HPDE6-E6E7 (cell line): ENCODE measurements around the gene PGP.

ENCODE experiments used
- DNase-seq: peaks from one replicate; pipeline ENCODE4 v3.0.0; 2011; ENCODE audit warnings: missing footprints; ENCODE audit errors: extremely low spot score

PGP gene

DNA sequence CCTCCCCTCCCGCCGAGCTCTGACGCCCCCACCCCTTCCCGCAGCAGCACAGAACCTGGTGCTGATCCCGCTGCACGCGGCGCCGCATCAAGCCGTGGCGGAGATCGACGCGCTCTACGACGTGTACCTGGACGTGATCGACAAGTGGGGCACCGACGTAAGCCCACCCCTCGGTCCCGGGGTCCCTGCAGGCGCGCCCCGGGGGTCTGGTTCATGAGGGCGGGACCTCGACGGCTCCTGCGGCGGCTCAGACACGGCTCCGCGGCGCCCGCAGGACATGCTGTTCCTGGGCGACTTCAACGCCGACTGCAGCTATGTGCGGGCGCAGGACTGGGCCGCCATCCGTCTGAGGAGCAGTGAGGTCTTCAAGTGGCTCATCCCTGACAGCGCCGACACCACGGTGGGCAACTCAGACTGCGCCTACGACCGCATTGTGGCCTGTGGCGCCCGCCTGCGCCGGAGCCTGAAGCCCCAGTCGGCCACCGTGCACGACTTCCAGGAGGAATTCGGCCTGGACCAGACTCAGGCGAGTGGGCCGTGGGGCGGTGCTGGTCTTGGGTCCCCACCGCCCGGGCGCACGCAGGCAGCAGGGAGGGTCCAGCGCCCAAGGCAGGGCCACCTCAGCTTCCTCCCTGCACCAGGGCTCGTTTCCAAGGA is 23.0 kb upstream of the PGP start:
- no peak for DNase-seq

DNA sequence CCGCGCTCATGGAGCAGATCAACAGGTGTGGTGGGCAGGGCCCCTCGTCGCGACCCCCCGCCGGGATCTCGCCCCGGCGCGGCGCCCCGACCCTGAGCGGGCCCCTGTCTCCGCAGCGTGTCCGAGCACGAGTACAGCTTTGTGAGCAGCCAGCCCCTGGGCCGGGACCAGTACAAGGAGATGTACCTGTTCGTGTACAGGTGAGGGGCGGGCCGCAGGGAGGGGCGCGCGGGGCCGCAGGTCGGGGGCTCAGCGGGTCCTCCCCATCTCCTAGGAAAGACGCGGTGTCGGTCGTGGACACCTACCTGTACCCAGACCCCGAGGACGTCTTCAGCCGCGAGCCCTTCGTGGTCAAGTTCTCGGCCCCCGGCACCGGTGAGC is 22.5 kb upstream of the PGP start:
- no peak for DNase-seq

DNA sequence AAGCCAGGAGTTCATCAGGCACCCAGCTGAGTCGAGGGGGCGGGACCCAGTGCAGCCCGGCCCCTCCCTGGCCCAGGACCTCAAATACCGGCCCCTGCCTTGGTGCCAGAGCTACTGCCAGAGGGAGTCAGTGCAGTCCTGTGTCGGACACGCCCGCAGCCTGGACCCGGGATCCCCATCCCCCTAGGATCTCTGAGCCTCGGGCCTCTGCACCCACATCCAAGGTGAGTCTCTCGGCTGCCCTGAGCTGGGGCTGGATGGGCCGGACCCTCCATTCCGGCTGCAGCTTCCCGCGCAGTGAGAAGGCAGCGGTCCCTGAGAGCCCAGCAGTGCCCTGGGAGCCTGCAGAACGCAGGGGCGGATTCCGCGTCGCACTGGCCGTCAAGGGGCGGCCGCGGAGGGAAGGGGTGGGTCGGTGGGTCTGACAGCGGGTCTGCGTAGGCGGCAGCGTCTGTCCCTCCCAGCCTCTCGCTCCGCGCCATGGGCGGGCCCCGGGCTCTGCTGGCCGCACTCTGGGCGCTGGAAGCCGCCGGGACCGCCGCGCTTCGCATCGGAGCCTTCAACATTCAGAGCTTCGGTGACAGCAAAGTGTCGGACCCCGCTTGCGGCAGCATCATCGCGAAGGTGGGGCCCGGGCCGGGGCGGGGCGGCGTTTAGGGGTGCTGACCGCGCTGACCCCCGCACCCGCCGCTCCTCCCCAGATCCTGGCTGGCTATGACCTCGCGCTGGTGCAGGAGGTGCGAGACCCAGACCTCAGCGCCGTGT is 21.9 kb upstream of the PGP start, which contains the start of gene DNASE1L2:
Gene DNASE1L2 (plus strand): TSS at position 108 of the 765 bp plus-strand sequence. CDS start 373 bp downstream, at position 481.
- no peak for DNase-seq

DNA sequence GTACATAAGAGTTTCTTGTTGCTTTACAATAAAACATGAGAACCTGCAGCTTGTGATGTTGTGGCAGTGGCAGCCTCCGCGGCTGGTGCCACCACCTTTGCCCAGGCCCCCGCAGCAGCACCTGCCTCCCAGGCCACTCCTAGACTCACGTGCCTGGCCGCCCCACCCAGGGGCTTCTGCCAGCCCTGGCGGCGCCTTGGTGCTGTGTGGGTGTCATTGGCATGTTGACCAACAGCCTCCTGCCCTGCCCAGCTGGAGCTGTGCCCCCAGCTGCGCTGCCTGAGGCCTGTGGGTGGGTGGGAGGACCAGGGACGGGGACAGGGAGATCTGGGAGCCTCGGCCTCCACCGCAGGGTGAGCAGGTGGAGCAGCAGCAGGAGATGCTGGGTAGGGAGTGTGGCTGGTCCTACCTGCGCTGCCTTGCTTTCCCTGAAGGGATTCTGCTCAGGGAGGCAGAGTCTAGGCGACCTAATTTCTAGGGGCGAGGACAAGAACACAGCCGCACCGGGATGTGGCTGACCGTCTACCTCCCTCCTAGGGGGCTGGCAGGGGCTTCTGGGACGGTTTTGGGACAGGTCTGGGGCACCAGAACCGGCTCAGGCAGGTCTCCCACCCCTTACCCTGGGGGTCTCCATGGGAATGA is 21.2 kb upstream of the PGP start:
- DNase-seq, result no peak

DNA sequence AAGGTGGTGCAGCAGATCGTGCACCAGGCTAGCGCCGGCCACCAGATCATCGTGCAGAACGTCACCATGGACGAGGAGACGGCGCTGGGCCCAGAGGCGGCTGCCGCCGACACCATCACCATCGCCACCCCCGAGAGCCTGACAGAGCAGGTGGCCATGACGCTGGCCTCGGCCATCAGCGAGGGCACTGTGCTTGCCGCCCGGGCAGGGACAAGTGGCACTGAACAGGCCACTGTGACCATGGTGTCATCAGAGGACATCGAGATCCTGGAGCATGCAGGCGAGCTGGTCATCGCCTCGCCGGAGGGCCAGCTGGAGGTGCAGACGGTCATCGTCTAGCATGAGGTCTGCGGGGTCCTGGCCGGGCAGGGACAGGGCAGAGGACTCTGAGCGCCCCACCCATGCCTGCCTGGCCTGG is 20.6 kb upstream of the PGP start:
- DNase-seq, result no peak

DNA sequence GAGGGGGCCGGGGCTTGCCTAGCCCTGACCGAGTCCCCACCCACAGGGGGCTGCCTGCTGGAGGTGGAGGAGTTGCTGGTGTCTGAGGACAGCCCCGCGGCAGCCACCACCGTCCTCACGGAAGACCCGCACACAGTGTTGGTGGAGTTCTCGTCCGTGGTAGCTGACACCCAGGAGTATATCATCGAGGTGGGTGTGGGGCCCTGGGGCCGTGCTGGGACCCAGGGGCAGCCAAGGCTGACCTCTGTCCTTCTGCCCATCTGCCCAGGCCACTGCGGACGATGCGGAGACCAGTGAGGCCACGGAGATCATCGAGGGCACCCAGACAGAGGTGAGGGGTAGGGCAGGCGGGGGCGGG is 20.2 kb upstream of the PGP start:
- no peak for DNase-seq

DNA sequence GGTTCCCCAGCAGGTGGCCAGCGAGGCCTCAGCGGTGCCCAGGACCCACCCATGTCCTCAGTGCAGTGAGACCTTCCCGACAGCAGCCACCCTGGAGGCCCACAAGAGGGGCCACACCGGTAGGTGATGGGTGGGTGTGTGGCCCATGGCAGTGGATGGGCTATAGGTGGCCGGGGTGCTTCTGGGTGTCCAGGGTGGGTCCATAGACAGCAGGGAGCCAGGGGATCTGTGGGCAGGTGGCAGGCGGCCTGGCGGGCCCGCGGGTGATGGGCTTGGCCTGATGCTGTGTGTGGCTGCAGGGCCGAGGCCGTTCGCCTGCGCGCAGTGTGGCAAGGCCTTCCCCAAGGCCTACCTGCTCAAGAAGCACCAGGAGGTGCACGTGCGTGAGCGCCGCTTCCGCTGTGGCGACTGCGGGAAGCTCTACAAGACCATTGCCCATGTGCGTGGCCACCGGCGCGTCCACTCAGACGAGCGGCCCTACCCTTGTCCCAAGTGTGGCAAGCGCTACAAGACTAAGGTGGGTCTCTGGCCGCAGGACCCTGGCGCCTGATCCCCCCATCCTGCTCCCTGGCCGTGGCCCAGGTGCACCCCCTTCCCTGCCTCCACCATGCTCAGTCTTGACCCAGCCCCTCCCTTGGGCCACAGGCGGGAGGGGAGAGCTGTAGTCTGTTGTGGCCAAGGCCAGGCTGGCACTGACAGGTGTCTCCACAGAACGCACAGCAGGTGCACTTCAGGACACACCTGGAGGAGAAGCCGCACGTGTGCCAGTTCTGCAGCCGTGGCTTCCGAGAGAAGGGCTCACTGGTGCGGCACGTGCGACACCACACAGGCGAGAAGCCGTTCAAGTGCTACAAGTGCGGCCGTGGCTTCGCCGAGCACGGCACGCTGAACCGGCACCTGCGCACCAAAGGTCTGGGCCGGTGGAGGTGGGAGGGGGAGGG is 19.5 kb upstream of the PGP start:
- no peak for DNase-seq

DNA sequence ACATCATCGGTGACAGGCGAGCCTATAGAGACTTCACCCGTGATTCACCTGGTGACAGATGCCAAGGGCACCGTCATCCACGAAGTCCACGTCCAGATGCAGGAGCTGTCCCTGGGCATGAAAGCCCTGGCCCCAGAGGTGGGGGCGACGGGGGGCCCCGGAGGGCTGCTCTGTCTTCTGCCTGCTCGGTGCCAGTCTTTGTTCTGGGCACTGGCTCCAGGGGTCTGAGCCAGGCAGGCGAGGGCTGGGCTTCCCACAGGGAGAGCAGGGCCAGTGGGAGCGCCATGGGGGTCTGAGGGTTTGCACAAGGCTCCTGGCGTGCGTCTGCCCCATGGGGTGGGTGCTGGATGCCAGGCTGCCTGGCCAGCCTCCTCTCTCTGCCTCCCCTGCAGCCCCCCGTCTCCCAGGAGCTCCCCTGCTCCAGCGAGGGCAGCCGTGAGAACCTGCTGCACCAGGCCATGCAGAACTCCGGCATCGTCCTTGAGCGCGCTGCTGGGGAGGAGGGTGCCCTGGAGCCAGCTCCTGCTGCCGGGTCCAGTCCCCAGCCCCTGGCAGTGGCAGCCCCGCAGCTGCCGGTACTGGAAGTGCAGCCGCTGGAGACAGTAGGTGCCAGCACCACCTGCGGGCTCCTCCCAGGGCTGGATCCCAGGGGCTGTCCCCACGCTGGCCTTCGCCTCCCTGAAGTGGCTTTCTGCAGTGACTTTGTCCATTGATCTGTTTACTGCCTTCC is 18.6 kb upstream of the PGP start:
- no peak for DNase-seq

DNA sequence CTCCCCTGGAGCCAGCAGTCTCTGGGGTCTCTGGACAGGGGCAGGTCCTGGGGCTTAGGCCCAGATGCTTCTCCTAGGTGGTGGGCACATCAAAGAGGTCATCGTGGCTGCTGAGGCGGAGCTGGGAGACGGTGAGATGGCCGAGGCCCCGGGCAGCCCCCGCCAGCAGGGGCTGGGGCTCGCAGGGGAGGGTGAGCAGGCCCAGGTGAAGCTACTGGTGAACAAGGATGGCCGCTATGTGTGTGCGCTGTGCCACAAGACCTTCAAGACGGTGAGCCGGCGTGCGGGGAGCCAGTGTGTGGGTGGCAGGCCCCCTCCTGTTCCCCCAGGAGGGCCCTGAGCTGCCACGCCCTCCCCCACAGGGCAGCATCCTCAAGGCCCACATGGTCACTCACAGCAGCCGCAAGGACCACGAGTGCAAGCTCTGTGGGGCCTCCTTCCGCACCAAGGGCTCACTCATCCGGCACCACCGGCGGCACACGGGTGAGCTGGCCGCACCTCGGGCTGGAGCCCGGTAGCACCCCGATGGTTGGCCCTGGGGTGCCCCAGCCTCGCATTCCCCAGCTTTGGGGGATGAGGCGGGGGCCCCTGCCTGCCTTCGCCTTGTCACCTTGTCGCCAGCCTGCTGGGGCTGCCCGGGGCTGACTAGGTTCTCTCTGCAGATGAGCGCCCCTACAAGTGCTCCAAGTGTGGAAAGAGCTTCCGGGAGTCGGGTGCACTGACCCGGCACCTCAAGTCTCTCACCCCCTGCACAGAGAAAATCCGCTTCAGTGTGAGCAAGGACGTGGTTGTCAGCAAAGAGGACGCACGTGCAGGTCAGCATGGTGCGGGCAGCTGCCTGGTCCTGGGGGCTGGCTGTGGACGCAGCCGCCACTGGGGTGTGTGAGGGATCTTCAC is 17.7 kb upstream of the PGP start:
- no peak for DNase-seq

DNA sequence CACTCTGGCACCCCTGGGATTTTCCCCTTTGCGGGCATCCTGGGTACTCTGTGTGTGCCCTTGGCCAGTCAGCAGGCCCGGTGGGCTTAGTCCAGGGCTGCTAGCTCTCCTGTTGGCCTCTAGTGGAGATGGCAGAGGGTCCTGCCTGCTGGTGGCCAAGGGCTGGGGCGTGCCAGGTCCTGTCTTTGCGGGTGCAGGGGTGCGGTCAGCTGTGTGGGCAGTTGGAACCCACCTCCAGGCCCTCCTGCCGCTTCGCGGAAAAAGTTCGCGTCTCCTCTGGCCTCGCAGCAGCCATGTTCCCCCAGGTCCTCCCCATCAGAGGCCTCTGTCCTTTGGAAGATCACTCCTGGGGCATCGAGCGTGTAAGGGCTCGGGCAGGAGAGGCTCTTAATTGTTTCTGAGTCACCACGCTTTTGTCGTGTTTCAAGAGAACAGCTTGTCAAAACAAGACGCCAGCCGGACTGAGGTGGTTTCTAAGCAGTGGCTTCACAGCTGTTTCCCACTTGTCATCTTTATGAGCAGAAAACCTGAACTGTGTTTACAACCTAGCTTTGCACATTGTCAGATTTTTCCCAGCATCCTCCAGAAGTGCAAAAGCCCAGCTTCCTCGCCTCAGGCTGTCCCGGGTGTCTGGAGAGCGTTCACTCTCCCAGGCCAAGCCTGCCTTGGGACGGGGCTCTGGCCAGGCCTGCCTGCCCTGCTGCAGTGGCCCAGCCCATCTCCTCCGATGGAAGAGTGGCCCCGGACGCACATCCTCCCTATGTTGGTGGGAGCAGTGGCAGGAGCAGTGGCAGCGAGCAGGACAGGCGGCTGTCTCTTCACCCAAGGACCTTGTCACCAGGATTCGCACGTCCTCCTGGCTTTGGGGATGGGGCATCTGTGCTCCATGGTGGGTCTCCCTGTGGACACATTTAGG is 16.6 kb upstream of the PGP start:
- DNase-seq, result no peak

DNA sequence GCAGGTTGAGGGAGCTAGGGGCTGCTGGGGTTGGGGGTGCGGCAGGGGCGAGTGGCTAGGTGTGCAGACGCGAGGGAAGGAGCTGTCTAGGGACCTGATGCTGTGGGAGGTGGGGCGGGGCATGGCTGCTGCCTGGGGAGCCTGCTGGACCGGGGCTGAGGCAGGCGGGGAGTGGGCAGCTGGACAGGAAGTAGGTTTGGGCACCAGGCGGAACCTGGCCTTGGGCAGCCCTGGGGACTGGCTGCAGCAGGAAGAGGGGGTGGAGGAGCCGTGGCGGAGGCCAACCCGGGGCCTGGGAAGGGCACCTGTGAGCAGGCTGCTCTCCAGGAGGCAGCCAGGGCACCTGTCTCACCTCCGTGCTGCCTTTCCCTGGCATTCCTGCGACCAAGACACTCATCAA is 15.7 kb upstream of the PGP start:
- DNase-seq, result no peak

DNA sequence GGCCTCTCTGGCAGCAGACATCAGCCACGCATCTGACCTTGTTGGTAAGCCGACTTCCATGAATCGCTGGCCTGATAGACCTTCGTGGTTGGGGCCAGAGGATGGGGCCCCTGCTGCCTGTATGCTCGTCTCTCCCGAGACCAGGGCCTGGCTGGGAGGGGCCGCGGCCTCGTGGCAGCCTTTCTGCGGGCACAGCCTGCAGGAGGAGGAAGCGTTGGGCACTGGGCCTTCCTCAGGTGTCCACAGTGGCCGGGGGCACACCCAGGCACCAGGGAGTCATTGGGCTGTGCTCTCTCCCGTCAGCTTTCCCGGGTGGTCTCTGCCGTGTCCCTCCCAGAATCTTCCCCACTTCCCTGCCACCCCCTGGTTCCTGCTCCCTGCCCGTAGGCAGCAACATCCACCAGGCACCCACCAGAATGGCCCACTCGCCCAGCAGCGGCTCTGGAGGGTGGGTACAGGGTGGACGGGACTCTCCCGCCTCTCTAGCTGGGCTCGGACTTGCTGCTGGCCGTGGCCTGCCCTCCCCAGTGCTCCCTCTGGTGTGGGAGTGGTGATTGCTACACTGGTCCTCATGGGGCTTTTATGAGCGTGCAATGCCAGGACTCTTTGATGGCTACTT is 15.1 kb upstream of the PGP start:
- no peak for DNase-seq

DNA sequence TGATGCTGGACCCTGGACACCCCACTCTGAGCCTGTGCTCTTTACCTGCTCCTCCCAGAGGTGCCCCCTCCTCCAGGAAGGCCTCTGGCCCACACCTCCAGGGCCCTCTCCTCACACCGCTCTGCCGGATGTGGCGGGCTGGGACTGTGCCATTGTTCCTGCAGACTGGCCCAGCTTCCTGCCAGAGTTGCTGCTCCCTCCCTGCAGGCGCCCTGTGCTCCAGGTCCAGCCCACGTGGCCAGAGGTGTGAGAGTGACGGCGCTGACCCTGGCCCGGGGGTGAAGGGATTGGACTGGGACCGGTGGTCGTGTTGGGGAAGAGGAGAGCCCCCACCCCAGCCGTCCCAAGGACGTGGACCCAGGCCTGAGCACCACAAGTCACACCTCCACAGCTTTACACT is 14.5 kb upstream of the PGP start:
- no peak for DNase-seq

DNA sequence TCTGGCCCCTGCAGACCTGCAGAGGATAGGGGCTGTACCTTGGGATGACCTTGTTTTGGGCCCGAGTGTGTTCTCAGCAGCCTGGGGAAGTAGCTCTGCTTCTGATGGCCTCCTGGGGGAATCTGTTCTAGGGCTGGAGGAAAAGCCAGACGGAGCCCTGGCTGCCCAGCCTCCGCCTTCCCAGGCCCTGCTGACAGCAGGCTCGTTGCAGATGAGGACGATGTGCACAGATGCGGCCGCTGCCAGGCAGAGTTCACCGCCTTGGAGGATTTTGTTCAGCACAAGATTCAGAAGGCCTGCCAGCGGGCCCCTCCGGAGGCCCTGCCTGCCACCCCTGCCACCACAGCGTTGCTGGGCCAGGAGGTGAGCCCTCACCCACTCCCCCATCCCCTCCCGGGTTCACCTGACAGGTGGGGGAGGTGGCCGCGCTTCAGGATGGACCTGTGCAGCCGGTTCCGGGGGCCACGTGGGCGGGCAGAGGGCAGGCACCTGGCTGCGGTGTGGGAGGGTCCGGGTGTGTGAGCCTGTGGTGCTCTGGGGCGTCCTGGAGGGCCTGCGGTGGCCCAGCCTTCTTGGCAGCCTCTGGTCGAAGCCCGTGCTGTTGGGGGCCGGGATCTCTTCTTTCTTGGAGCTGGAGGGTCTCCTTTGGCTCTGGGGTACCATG is 13.7 kb upstream of the PGP start:
- DNase-seq, result no peak

DNA sequence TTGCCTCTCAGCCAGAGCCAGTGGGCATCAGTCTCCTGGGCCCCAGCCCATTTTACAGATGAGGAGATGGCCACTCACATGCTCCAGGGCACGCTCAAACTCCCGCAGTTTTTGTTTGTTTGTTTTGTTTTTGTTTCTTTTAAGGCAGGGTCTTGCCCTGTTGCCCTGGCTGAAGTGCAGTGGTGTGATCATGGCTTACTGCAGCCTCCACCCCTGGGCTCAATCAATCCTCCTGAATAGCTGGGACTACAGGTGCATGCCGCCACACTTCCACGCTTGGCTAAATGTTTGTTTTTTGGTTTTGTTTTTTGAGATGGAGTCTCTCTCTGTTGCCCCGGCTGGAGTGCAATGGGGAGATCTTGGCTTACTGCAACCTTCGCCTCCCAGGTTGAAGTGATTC is 12.3 kb upstream of the PGP start:
- no peak for DNase-seq

DNA sequence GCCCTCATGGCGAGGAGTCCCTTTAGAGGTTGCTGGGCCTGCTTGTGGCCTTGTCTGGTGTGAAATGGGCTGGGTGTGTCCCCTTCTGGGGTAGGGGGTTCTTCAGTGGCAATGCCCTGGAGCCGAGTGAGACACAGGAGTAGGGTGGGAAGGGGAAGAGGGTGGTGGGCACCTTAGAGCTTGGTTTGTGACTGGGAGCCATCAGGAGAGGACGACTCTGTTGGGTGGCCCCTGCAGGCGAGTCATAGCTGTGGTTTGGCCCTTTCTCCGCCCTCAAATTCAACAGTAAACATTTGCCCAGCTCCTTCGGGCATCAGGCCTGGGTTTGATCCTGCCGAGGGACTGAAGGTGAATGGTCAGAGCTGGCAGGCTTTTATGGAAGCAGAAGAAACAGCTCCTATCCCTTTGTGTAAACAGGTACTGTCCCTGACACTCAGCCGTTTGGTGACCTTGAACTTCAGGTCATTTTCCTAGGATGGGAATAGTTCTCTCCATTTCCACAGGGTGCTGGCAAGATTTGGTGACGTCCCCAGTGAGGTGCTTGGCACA is 11.7 kb upstream of the PGP start:
- no peak for DNase-seq

DNA sequence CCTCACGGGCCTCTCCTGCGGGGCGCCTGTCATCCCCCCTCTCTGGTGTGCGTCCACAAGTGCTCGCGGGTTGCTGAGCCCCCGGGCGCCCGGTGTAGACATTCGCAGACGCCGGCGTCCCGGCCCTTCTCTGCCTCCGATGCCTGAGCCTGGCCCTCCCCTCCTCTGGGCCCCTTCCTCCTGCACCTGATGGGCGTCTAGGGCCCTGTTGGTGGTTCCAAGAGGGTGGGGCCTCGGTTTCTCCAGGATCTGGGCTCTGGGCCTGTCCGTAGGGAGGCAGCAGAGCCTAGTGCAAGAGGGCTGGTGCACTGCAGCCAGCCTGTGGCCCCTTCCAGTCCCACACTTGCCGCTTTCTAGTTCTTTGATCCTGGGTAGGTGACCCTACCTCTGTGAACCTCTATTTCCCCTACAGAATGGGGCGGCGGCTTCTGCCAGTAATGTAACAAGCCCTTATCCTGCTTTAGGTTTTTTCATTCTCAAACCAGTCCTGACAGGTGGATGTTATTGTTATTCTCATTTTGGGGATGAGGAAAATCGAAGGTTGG is 9.4 kb upstream of the PGP start:
- no peak for DNase-seq
